GF-D8 (cell line): ENCODE data around the gene ZMPSTE24.

Experiments
- DNase-seq: peaks from one replicate; lab custom pipeline; 2025; lab: John Stamatoyannopoulos, UW

The ZMPSTE24 gene

GRCh38 chr1:40264354-40264781, 6.3 kb downstream of the ZMPSTE24 start:
- no peak for DNase-seq

- no peak for DNase-seq
Observed at GRCh38 chr1:40265298-40265697, 7.3 kb downstream of the ZMPSTE24 start.

- no peak for DNase-seq
Observed at GRCh38 chr1:40265919-40266318, 7.9 kb downstream of the ZMPSTE24 start.

GRCh38 chr1:40266786-40267535, 8.9 kb downstream of the ZMPSTE24 start:
- no peak for DNase-seq

- DNase-seq, result no peak
Observed at GRCh38 chr1:40267767-40268187, 9.7 kb downstream of the ZMPSTE24 start.

- no peak for DNase-seq
Observed at GRCh38 chr1:40268211-40268610, 10.2 kb downstream of the ZMPSTE24 start.

GRCh38 chr1:40270152-40270834, 12.3 kb downstream of the ZMPSTE24 start:
- DNase-seq, result no peak

- no peak for DNase-seq
Observed at GRCh38 chr1:40272653-40273213, 14.7 kb downstream of the ZMPSTE24 start.

- no peak for DNase-seq
Observed at GRCh38 chr1:40273547-40274166, 15.6 kb downstream of the ZMPSTE24 start.

GRCh38 chr1:40274331-40274730, 16.3 kb downstream of the ZMPSTE24 start:
- no peak for DNase-seq

GRCh38 chr1:40276122-40276521, 18.1 kb downstream of the ZMPSTE24 start:
- DNase-seq, result no peak

- no peak for DNase-seq
Observed at GRCh38 chr1:40281853-40282252, 23.8 kb downstream of the ZMPSTE24 start.

- no peak for DNase-seq
Observed at GRCh38 chr1:40291293-40291692, 33.3 kb downstream of the ZMPSTE24 start.

GRCh38 chr1:40299366-40300248, 41.6 kb downstream of the ZMPSTE24 start:
- DNase-seq, result no peak

- no peak for DNase-seq
Observed at GRCh38 chr1:40300249-40300567, 42.2 kb downstream of the ZMPSTE24 start.

GRCh38 chr1:40300651-40301050, 42.6 kb downstream of the ZMPSTE24 start:
- DNase-seq, result no peak

GRCh38 chr1:40301066-40301465, 43.0 kb downstream of the ZMPSTE24 start:
- DNase-seq, result no peak

GRCh38 chr1:40301541-40302299, 43.7 kb downstream of the ZMPSTE24 start:
- no peak for DNase-seq

GRCh38 chr1:40302475-40302874, 44.4 kb downstream of the ZMPSTE24 start:
- DNase-seq, result no peak

- DNase-seq, result no peak
Observed at GRCh38 chr1:40303051-40303771, 45.2 kb downstream of the ZMPSTE24 start.
